HepG2 (cell line): ENCODE results near the gene ASTN2.

ENCODE experiments used
- FOSL1 ChIP-seq: sonication (generic); formaldehyde crosslinking; IDR thresholded peaks from 2 replicates; pipeline ENCODE4 v1.9.0; 2021; ENCODE audit warnings: missing genetic modification reagents, borderline replicate concordance
- NONO ChIP-seq, 2 experiments: fragments of 450-650 bp in 1 of 2; sonication (generic) in 1 of 2; formaldehyde crosslinking in 1 of 2; IDR thresholded peaks in 1 of 2; conservative IDR thresholded peaks in 1 of 2; 2 replicates each; pipeline versions ENCODE4 v1.6.1 to v1.8.0; 2017 to 2022; ENCODE audit warnings: mild to moderate bottlenecking in 1 of 2, missing genetic modification reagents in 1 of 2, moderate library complexity in 1 of 2
- TBP ChIP-seq: sonication (generic); formaldehyde crosslinking; IDR thresholded peaks from 2 replicates; pipeline ENCODE4 v1.5.0; 2020; ENCODE audit warnings: missing genetic modification reagents
- ZNF124 ChIP-seq: sonication (generic); formaldehyde crosslinking; IDR thresholded peaks from 2 replicates; pipeline ENCODE4 v1.4.0; 2020; ENCODE audit warnings: missing genetic modification reagents
- ZNF788 ChIP-seq: sonication (generic); formaldehyde crosslinking; IDR thresholded peaks from 2 replicates; pipeline ENCODE4 v1.5.0; 2020; ENCODE audit warnings: mild to moderate bottlenecking, missing genetic modification reagents, borderline replicate concordance
- TF ChIP-seq, protein P1 (sequence below): sonication (generic); formaldehyde crosslinking; IDR thresholded peaks from 2 replicates; pipeline ENCODE4 v1.4.0; 2020; ENCODE audit warnings: missing genetic modification reagents
- TF ChIP-seq, protein P2 (sequence below): sonication (generic); formaldehyde crosslinking; IDR thresholded peaks from 2 replicates; pipeline ENCODE4 v1.5.0; 2020; ENCODE audit warnings: missing genetic modification reagents, mild to moderate bottlenecking, borderline replicate concordance
- TF ChIP-seq, protein P3 (sequence below): sonication (generic); formaldehyde crosslinking; IDR thresholded peaks from 2 replicates; pipeline ENCODE4 v1.5.0; 2020; ENCODE audit warnings: mild to moderate bottlenecking, missing genetic modification reagents, moderate library complexity
- TF ChIP-seq, protein P4 (sequence below): sonication (generic); formaldehyde crosslinking; IDR thresholded peaks from 2 replicates; pipeline ENCODE4 v1.4.0; 2020; ENCODE audit warnings: missing genetic modification reagents, borderline replicate concordance

DNA sequence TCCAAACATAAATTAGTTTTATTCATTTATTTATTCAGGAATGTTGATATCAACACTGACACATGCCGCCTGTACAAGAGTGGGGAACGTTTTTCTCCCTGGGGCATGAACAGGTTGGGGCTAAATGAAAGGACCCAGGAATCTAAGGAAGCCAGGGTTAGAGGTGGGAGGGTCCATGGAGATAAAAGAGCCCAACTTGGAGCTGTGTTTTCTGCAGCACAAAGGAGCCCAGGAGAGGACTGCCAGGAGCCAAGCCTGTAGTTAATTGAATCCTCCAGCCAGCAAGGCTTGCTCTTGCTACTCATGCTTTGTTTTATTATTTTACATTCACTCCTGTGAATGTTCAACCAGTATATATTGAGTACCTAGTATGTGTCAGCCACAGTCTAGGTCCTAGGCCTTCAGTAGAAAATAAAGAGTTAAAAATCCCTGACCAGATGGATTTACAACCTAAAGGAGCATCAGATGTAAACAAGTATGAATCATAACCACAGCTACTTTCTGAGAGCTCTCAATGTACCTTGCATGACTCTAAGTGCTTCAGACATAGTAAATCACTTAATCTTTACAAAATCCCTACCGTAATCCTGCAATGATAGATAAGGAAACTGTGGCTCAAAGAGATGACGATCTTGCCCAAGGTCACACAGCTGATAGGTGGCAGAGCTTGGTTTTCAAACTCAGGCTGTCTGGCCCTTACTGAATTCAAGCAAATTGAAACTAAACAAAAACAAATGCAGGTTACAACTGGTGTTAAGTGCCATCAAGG lies 69.8 kb downstream of the ASTN2 start:
- TF ChIP-seq, protein P1, sequence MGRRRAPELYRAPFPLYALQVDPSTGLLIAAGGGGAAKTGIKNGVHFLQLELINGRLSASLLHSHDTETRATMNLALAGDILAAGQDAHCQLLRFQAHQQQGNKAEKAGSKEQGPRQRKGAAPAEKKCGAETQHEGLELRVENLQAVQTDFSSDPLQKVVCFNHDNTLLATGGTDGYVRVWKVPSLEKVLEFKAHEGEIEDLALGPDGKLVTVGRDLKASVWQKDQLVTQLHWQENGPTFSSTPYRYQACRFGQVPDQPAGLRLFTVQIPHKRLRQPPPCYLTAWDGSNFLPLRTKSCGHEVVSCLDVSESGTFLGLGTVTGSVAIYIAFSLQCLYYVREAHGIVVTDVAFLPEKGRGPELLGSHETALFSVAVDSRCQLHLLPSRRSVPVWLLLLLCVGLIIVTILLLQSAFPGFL, result no peak
- TF ChIP-seq, protein P2, sequence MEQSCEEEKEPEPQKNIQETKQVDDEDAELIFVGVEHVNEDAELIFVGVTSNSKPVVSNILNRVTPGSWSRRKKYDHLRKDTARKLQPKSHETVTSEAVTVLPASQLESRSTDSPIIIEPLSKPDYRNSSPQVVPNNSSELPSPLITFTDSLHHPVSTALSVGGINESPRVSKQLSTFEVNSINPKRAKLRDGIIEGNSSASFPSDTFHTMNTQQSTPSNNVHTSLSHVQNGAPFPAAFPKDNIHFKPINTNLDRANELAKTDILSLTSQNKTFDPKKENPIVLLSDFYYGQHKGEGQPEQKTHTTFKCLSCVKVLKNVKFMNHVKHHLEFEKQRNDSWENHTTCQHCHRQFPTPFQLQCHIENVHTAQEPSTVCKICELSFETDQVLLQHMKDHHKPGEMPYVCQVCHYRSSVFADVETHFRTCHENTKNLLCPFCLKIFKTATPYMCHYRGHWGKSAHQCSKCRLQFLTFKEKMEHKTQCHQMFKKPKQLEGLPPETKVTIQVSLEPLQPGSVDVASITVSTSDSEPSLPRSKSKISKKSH (CRISPR knock-in tag), result no peak
- TF ChIP-seq ZNF788 (CRISPR knock-in tag) (no peak), ZNF124 (no peak), FOSL1 (CRISPR knock-in tag) (no peak), TBP (CRISPR knock-in tag) (no peak), NONO (IDR thresholded peaks at IDR 0.05) (no peak), NONO (CRISPR knock-in tag; conservative IDR thresholded peaks at IDR 0.05) (no peak)
- TF ChIP-seq, protein P3, sequence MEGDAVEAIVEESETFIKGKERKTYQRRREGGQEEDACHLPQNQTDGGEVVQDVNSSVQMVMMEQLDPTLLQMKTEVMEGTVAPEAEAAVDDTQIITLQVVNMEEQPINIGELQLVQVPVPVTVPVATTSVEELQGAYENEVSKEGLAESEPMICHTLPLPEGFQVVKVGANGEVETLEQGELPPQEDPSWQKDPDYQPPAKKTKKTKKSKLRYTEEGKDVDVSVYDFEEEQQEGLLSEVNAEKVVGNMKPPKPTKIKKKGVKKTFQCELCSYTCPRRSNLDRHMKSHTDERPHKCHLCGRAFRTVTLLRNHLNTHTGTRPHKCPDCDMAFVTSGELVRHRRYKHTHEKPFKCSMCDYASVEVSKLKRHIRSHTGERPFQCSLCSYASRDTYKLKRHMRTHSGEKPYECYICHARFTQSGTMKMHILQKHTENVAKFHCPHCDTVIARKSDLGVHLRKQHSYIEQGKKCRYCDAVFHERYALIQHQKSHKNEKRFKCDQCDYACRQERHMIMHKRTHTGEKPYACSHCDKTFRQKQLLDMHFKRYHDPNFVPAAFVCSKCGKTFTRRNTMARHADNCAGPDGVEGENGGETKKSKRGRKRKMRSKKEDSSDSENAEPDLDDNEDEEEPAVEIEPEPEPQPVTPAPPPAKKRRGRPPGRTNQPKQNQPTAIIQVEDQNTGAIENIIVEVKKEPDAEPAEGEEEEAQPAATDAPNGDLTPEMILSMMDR (CRISPR knock-in tag), result no peak
- TF ChIP-seq, protein P4, sequence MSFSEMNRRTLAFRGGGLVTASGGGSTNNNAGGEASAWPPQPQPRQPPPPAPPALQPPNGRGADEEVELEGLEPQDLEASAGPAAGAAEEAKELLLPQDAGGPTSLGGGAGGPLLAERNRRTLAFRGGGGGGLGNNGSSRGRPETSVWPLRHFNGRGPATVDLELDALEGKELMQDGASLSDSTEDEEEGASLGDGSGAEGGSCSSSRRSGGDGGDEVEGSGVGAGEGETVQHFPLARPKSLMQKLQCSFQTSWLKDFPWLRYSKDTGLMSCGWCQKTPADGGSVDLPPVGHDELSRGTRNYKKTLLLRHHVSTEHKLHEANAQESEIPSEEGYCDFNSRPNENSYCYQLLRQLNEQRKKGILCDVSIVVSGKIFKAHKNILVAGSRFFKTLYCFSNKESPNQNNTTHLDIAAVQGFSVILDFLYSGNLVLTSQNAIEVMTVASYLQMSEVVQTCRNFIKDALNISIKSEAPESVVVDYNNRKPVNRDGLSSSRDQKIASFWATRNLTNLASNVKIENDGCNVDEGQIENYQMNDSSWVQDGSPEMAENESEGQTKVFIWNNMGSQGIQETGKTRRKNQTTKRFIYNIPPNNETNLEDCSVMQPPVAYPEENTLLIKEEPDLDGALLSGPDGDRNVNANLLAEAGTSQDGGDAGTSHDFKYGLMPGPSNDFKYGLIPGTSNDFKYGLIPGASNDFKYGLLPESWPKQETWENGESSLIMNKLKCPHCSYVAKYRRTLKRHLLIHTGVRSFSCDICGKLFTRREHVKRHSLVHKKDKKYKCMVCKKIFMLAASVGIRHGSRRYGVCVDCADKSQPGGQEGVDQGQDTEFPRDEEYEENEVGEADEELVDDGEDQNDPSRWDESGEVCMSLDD (CRISPR knock-in tag), result no peak
